OCI-LY1 (cell line): ENCODE data around the gene NRSN1.

Experiments used
- H2AFZ ChIP-seq: fragments of 200-600 bp; sonication (generic), shearing (Covaris generic); 2 replicates; pipeline ENCODE4 v1.6.0; 2014; ENCODE audit warnings: antibody characterized with exemption, mild to moderate bottlenecking, low read length
- H3F3A ChIP-seq: fragments of 200-600 bp; sonication (generic), shearing (Covaris generic); 2 replicates; pipeline ENCODE4 v1.6.0; 2014; ENCODE audit warnings: mild to moderate bottlenecking, antibody characterized with exemption, low read length, moderate library complexity; ENCODE audit not compliant: insufficient read depth
- H3K27ac ChIP-seq: fragments of 200-600 bp; sonication (generic); 2 replicates; pipeline ENCODE4 v1.5.1; 2014; ENCODE audit warnings: low read length, mixed run types, mild to moderate bottlenecking, low read depth; ENCODE audit not compliant: poor library complexity, severe bottlenecking
- H3K27me3 ChIP-seq: fragments of 200-600 bp; sonication (generic); 2 replicates; pipeline ENCODE4 v1.6.0; 2014; ENCODE audit warnings: antibody characterized with exemption, mild to moderate bottlenecking, low read length, moderate library complexity; ENCODE audit not compliant: insufficient read depth
- H3K36me3 ChIP-seq: fragments of 200-600 bp; sonication (generic); 2 replicates; pipeline ENCODE4 v1.6.1; 2014; ENCODE audit warnings: mild to moderate bottlenecking, antibody characterized with exemption, low read length, moderate library complexity, mixed read lengths; ENCODE audit not compliant: insufficient read depth
- H3K4me1 ChIP-seq: fragments of 200-600 bp; sonication (generic); 2 replicates; pipeline ENCODE4 v1.5.1; 2014; ENCODE audit warnings: mild to moderate bottlenecking, low read length, moderate library complexity; ENCODE audit not compliant: insufficient read depth, severe bottlenecking
- H3K4me2 ChIP-seq: fragments of 200-600 bp; sonication (generic), shearing (Covaris generic); 2 replicates; pipeline ENCODE4 v1.6.1; 2014; ENCODE audit warnings: low read length
- H3K4me3 ChIP-seq: fragments of 200-600 bp; sonication (generic); 2 replicates; pipeline ENCODE4 v1.5.1; 2014; ENCODE audit warnings: low read length, low read depth, mild to moderate bottlenecking, mixed read lengths; ENCODE audit not compliant: poor library complexity, severe bottlenecking
- H3K79me2 ChIP-seq: fragments of 200-600 bp; shearing (Covaris generic); 2 replicates; pipeline ENCODE4 v1.6.1; 2016; ENCODE audit warnings: mixed run types, low read length, mixed read lengths; ENCODE audit not compliant: insufficient read depth
- H3K9ac ChIP-seq: fragments of 200-600 bp; sonication (generic), shearing (Covaris generic); 2 replicates; pipeline ENCODE4 v1.6.1; 2014; ENCODE audit warnings: mild to moderate bottlenecking, low read length, mixed read lengths
- H3K9me2 ChIP-seq: fragments of 200-600 bp; sonication (generic), shearing (Covaris generic); 2 replicates; pipeline ENCODE4 v1.6.1; 2014; ENCODE audit warnings: low read depth, mild to moderate bottlenecking, low read length, mixed read lengths
- H3K9me3 ChIP-seq: fragments of 200-600 bp; shearing (Covaris generic); 2 replicates; pipeline ENCODE4 v1.6.1; 2014; ENCODE audit warnings: low read length, mixed read lengths
- H4K20me1 ChIP-seq: fragments of 200-600 bp; sonication (generic), shearing (Covaris generic); 2 replicates; pipeline ENCODE4 v1.6.0; 2016; ENCODE audit warnings: mild to moderate bottlenecking, low read length; ENCODE audit not compliant: insufficient read depth
- CTCF ChIP-seq: fragments of 200-600 bp; sonication (generic), shearing (Covaris generic); IDR thresholded peaks from 2 replicates; pipeline ENCODE4 v1.5.1; 2017; ENCODE audit warnings: mild to moderate bottlenecking, antibody characterized with exemption, low read length, moderate library complexity, mixed read lengths
- EZH2 ChIP-seq: fragments of 200-600 bp; sonication (generic), shearing (Covaris generic); IDR thresholded peaks from 2 replicates; pipeline ENCODE4 v1.8.0; 2017; ENCODE audit warnings: borderline replicate concordance, mixed run types, mild to moderate bottlenecking, antibody characterized with exemption, low read length, moderate library complexity, mixed read lengths

Gene NRSN1

GRCh38 chr6:24113891-24114290, 12.1 kb upstream of the NRSN1 start:
- Histone ChIP-seq H3K9ac (no peak overlapping the region), H3K9me2 (no peaks in the 10 kb centered on the region), H3K27ac (no peak overlapping the region)

GRCh38 chr6:24117021-24117420, 9.0 kb upstream of the NRSN1 start:
- Histone ChIP-seq H3K9ac (no peak overlapping the region), H4K20me1 (no peaks in the 10 kb centered on the region), H3F3A (no peaks in the 10 kb centered on the region), H3K4me3 (no peak overlapping the region), H2AFZ (no peak overlapping the region), H3K4me1 (no peaks in the 10 kb centered on the region), H3K79me2 (no peaks in the 10 kb centered on the region), H3K9me3 (no peaks in the 10 kb centered on the region), H3K4me2 (no peak overlapping the region), H3K36me3 (no peaks in the 10 kb centered on the region), H3K27ac (no peak overlapping the region), H3K9me2 (no peaks in the 10 kb centered on the region), H3K27me3 (no peaks in the 10 kb centered on the region)
- TF ChIP-seq CTCF = no peak
- TF ChIP-seq EZH2 = no peak

More at GRCh38 chr6:24113891-24114290, 12.1 kb upstream of the NRSN1 start:
- no peaks in the 10 kb centered on the region for H3K36me3 ChIP-seq
- H3F3A ChIP-seq = no peaks in the 10 kb centered on the region
- H3K4me1 ChIP-seq = no peaks in the 10 kb centered on the region
- H3K27me3 ChIP-seq = no peaks in the 10 kb centered on the region
- no peak overlapping the region for H3K4me3 ChIP-seq
- no peak overlapping the region for H3K4me2 ChIP-seq
- H4K20me1 ChIP-seq = no peaks in the 10 kb centered on the region
- no peak overlapping the region for H2AFZ ChIP-seq
- TF ChIP-seq EZH2 (no peak), CTCF (no peak)
- H3K79me2 ChIP-seq = no peaks in the 10 kb centered on the region
- H3K9me3 ChIP-seq = no peaks in the 10 kb centered on the region

GRCh38 chr6:24122139-24122538, 3.9 kb upstream of the NRSN1 start:
- Histone ChIP-seq H3K9me3 (no peaks in the 10 kb centered on the region), H3K27ac (no peak overlapping the region), H3K4me1 (no peaks in the 10 kb centered on the region), H3K27me3 (no peaks in the 10 kb centered on the region), H3K9ac (no peak overlapping the region), H3K4me3 (no peak overlapping the region), H4K20me1 (no peaks in the 10 kb centered on the region), H3K9me2 (no peaks in the 10 kb centered on the region), H3K4me2 (no peak overlapping the region), H3F3A (no peaks in the 10 kb centered on the region), H3K36me3 (no peaks in the 10 kb centered on the region), H3K79me2 (no peaks in the 10 kb centered on the region), H2AFZ (no peak overlapping the region)
- TF ChIP-seq CTCF (no peak), EZH2 (no peak)
